AG04450 (cell line): ENCODE results near the gene WDR70. TPM values are rescaled to one million over a fixed set of nuclear protein-coding genes. Genes with fewer than 3 reads are reported as not detected.
"Not testable (repeated sequence)": the region's sequence is repeated elsewhere in the genome, so short reads cannot be mapped to it uniquely, and the experiment has no call there.

Source experiments
- CTCF ChIA-PET: fragments of 300-600, 350-600 bp; formaldehyde crosslinking; extraction: SDS; loops from one replicate; lab custom pipeline; 2022; ENCODE audit warnings: antibody characterized with exemption, inconsistent platforms; lab: Charles Lee
- POLR2A ChIA-PET: fragments of 350-600 bp; formaldehyde crosslinking; extraction: SDS; loops from one replicate; lab custom pipeline; 2021; ENCODE audit warnings: antibody characterized with exemption, inconsistent platforms; lab: Yijun Ruan, JAX
- DNase-seq: peaks from one replicate; pipeline ENCODE4 v3.0.0-alpha.2; 2011; ENCODE audit warnings: low read depth, low spot score
- H3K27ac ChIP-seq: one replicate; pipeline ENCODE4 v1.5.1; 2012; ENCODE audit warnings: low read depth, low read length, control low read depth
- H3K27me3 ChIP-seq: one replicate; pipeline ENCODE4 v1.6.0; 2012; ENCODE audit warnings: low read length; ENCODE audit not compliant: control insufficient read depth, insufficient read depth
- H3K4me3 ChIP-seq: 2 replicates; pipeline ENCODE4 v1.5.1; 2011; ENCODE audit warnings: mild to moderate bottlenecking, low read depth, low read length, control low read depth
- H3K9me3 ChIP-seq: 2 replicates; pipeline ENCODE4 v1.5.1; 2012; ENCODE audit warnings: low read length; ENCODE audit not compliant: control insufficient read depth, insufficient read depth
- polyA plus RNA-seq: library from polyadenylated mRNA; depleted of rRNA; stranded (reverse); fragments of >200 nt; gene quantifications from 2 replicates; pipeline ENCODE4 v1.2.3, GENCODE V29; 2011
- TF ChIP-seq, protein P1 (sequence below): IDR thresholded peaks from 2 replicates; pipeline ENCODE4 v1.5.1; 2011; ENCODE audit warnings: low read depth, low read length, control low read depth, inconsistent platforms

Gene WDR70
- polyA plus RNA-seq, 1 experiment = 38.5 TPM

DNA sequence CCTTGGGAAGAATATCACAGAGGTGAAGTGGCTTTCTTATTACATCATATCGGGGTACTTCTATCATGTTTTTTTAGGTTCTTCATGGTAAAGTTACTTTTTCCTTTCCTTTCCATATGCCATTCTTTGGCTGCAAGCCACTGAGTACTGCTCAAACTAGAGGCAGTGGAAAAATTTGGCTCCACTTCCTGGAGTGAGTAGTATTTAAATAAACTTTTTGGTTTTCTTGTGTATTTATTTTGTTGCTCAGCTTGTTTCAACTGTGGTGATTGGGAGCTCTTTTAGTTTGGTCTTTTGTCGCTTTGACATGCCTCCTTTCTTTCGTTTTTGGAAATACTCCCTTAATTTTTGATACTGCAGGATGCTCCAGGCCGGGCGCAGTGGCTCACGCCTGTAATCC, 69.8 kb downstream of the WDR70 start:
- CTCF ChIA-PET = no interaction called here
- POLR2A ChIA-PET = no interaction called here
- Histone ChIP-seq H3K4me3 (no peak overlapping the region), H3K27me3 (no peaks in the 10 kb centered on the region), H3K27ac (no peak overlapping the region), H3K9me3 (no peaks in the 10 kb centered on the region)
- TF ChIP-seq, protein P1, sequence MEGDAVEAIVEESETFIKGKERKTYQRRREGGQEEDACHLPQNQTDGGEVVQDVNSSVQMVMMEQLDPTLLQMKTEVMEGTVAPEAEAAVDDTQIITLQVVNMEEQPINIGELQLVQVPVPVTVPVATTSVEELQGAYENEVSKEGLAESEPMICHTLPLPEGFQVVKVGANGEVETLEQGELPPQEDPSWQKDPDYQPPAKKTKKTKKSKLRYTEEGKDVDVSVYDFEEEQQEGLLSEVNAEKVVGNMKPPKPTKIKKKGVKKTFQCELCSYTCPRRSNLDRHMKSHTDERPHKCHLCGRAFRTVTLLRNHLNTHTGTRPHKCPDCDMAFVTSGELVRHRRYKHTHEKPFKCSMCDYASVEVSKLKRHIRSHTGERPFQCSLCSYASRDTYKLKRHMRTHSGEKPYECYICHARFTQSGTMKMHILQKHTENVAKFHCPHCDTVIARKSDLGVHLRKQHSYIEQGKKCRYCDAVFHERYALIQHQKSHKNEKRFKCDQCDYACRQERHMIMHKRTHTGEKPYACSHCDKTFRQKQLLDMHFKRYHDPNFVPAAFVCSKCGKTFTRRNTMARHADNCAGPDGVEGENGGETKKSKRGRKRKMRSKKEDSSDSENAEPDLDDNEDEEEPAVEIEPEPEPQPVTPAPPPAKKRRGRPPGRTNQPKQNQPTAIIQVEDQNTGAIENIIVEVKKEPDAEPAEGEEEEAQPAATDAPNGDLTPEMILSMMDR = no peak
- DNase-seq = peak; percentile 21

DNA sequence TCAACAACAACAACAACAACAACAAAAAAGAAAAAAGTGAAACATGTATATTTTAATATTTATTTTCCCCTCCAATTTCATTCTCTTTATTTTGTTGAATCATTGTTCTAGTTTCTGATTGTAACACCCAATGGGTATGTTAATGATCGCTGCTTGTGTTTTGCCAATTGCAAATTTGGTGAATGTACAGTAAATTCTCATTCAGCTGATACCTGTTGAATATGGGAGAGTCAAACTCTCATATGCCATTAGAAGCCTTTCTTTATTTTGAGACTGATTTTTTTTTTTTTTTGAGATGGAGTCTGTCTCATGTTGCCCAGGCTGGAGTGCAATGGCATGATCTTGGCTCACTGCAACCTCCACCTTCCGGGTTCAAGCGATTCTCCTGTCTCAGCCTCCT, 72.9 kb downstream of the WDR70 start:
- H3K27me3 ChIP-seq, H3K9me3 ChIP-seq, H3K27ac ChIP-seq, CTCF ChIA-PET, POLR2A ChIA-PET, H3K4me3 ChIP-seq, DNase-seq: not testable (repeated sequence)

- H3K27me3 ChIP-seq, H3K27ac ChIP-seq, H3K9me3 ChIP-seq, CTCF ChIA-PET, DNase-seq, H3K4me3 ChIP-seq, POLR2A ChIA-PET: not testable (repeated sequence)
These were observed 74.1 kb downstream of the WDR70 start for GRCh38 chr5:37453252-37453651.

GRCh38 chr5:37454402-37455055, 75.4 kb downstream of the WDR70 start:
- H3K27ac ChIP-seq, POLR2A ChIA-PET, H3K9me3 ChIP-seq, DNase-seq, H3K4me3 ChIP-seq, H3K27me3 ChIP-seq: not testable (repeated sequence)
- CTCF ChIA-PET = interaction anchor here (1.1 kb wide), 1 partner anchor 76 kb away, joined by 3 read pairs; the partner anchor contains the start of gene WDR70

DNA sequence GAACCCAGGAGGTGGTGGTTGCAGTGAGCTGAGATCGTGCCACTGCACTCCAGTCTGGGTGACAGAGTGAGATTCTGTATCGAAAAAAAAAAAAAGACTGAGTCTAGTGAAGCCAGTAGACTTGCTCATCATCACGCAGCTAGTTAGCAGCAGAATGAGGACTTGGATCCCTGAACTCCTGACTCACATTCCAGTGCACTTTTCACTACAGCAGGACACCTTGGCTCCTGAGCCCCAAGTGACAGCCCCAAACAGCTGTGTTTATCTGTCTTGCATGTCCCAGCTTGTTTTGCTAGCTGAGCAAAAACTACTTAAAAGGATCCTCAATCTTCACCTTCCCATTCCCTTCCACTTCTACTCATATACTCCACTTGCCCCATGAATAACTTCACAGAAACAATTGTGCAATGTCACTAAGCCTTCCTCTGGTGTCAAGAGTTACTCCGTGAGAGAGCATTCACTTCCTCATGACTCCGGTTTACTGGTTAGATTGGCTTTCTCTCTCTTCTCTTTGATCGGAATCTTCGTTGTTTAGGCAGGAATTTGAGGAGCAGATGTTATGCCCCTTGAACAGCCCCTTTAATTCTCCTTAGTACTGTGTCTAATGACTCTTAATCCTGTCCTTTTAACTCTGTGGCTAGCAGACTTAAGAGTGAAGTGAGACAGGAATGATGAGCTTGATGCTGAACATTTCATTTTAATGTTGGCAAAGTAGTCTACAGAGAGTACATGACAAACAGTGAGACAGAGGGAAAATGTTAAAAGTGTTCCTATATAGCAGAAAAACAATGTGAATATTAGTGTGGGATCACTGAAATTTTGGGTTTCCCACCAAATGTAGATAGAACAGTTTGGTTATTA, 84.3 kb downstream of the WDR70 start:
- H3K27ac ChIP-seq, H3K9me3 ChIP-seq, CTCF ChIA-PET, POLR2A ChIA-PET, DNase-seq, H3K27me3 ChIP-seq, H3K4me3 ChIP-seq: not testable (repeated sequence)

- H3K27ac ChIP-seq = not testable (repeated sequence)
These were observed 85.5 kb downstream of the WDR70 start for GRCh38 chr5:37464581-37464980.

GRCh38 chr5:37469383-37469782, 90.3 kb downstream of the WDR70 start:
- H3K27me3 ChIP-seq, DNase-seq, CTCF ChIA-PET, H3K27ac ChIP-seq, H3K4me3 ChIP-seq, H3K9me3 ChIP-seq, POLR2A ChIA-PET: not testable (repeated sequence)

More at GRCh38 chr5:37464581-37464980, 85.5 kb downstream of the WDR70 start:
- POLR2A ChIA-PET, H3K27me3 ChIP-seq, H3K4me3 ChIP-seq, CTCF ChIA-PET, DNase-seq, H3K9me3 ChIP-seq: not testable (repeated sequence)
